Gastrocnemius medialis (tissue), 4 donors: ENCODE data around the gene GLCCI1. TPM values are rescaled to one million over a fixed set of nuclear protein-coding genes. Genes with fewer than 3 reads are reported as not detected.
A peak's percentile ranks its signal among the peaks of the same experiment; 100 is the strongest.

ENCODE experiments used
- ATAC-seq, 2 donors: fragments of 150-250 bp; one replicate each; pipeline ENCODE4 v1.9.1; 2016
- DNase-seq, 2 donors: peaks; one replicate each; pipeline ENCODE4 v3.0.0-alpha.2; 2019
- H3K27ac ChIP-seq, 4 donors: fragments of 200-600 bp; sonication (generic); 1 replicate in 1 of 4; 2 replicates in 3 of 4; pipeline ENCODE4 v1.5.1; 2016 to 2018; ENCODE audit warnings: mild to moderate bottlenecking in 2 of 4, moderate library complexity in 1 of 4
- H3K27me3 ChIP-seq, 3 donors: fragments of 200-600 bp; sonication (generic) in 2 of 3; 1 replicate in 1 of 3; 2 replicates in 2 of 3; pipeline versions ENCODE4 v1.5.1 to v1.6.0; 2016 to 2019; ENCODE audit warnings: mild to moderate bottlenecking in 1 of 3, moderate library complexity in 1 of 3
- H3K36me3 ChIP-seq, 2 donors: fragments of 200-600 bp; sonication (generic) in 1 of 2; one replicate each; pipeline ENCODE4 v1.5.1; 2017 to 2018
- H3K4me1 ChIP-seq, 2 donors: fragments of 200-600 bp; sonication (generic) in 1 of 2; one replicate each; pipeline ENCODE4 v1.5.1; 2016 to 2017; ENCODE audit warnings: mild to moderate bottlenecking in 2 of 2
- H3K4me3 ChIP-seq, 4 donors: fragments of 200-600 bp; sonication (generic) in 3 of 4; 1 replicate in 1 of 4; 2 replicates in 3 of 4; pipeline ENCODE4 v1.5.1; 2016 to 2019; ENCODE audit warnings: mild to moderate bottlenecking in 2 of 4
- H3K9me3 ChIP-seq, 3 donors: fragments of 200-600 bp; sonication (generic) in 2 of 3; 1 replicate in 1 of 3; 2 replicates in 2 of 3; pipeline ENCODE4 v1.5.1; 2016 to 2019
- CTCF ChIP-seq, 5 experiments: fragments of 450-650 bp in 3 of 5; fragments of 200-600 bp in 2 of 5; sonication (generic) in 2 of 5; IDR thresholded peaks in 4 of 5; conservative IDR thresholded peaks in 1 of 5; 1 replicate in 4 of 5; 2 replicates in 1 of 5; pipeline ENCODE4 v1.5.1; 2016 to 2019; ENCODE audit warnings: antibody characterized with exemption in 5 of 5, mild to moderate bottlenecking in 3 of 5, moderate library complexity in 3 of 5
- POLR2A ChIP-seq, 2 donors: fragments of 450-650 bp; IDR thresholded peaks; one replicate each; pipeline ENCODE4 v1.6.1; 2017; ENCODE audit warnings: antibody characterized with exemption in 2 of 2, mild to moderate bottlenecking in 2 of 2, moderate library complexity in 2 of 2
- in situ Hi-C, 4 donors: fragments of 200-750 bp; cut with MboI; loops; one replicate each; pipeline versions ENCODE4 v1.15.0 to v1.8.0; 2017; ENCODE audit warnings: low sequenced_read_pairs in 4 of 4
- intact Hi-C: fragments of 100-400 bp; cut with DNase I; formaldehyde crosslinking; loops from one replicate; pipeline ENCODE4 v1.15.1; 2023; ENCODE audit warnings: low total_unique reads
- total RNA-seq, 4 donors: library from RNA; depleted of rRNA; stranded (reverse); fragments of >200 nt; gene quantifications; one replicate each; pipeline versions ENCODE4 v1.1.0 to v1.2.3, GENCODE V29; 2016

The GLCCI1 gene
- total RNA-seq, 4 donors from 2014 or later, result 1.2 to 6.1 (median 2.6) TPM

- no peak for ATAC-seq
- intact Hi-C loops, result no loop called here
- in situ Hi-C loops, result no loop called here
Observed at GRCh38 chr7:7988706-7989105, 20.1 kb downstream of the GLCCI1 start.

GRCh38 chr7:7989133-7989532 lies 20.5 kb downstream of the GLCCI1 start:
- Histone ChIP-seq H3K9me3 (peaks cover 0 to 8% (median 0%) of the 10 kb centered on the region in 3 donors), H3K27me3 (no peaks in the 10 kb centered on the region), H3K27ac (no peak overlapping the region), H3K36me3 (no peaks in the 10 kb centered on the region), H3K4me1 (peaks cover 7 to 12% of the 10 kb centered on the region in 2 donors), H3K4me3 (peak overlapping the region in 1 of 4 donors; percentile 12)
- ATAC-seq, result no peak
- TF ChIP-seq CTCF (IDR thresholded peaks at IDR 0.05 in 4 of 5, conservative IDR thresholded peaks at IDR 0.05 in 1 of 5) (no peak), POLR2A (IDR thresholded peaks at IDR 0.05) (no peak)
- in situ Hi-C loops (no loop called here), intact Hi-C loops (no loop called here)
- no peak for DNase-seq

More at GRCh38 chr7:7988706-7989105, 20.1 kb downstream of the GLCCI1 start:
- no peak for TF ChIP-seq CTCF (IDR thresholded peaks at IDR 0.05 in 4 of 5, conservative IDR thresholded peaks at IDR 0.05 in 1 of 5)
- no peak for TF ChIP-seq POLR2A (IDR thresholded peaks at IDR 0.05)
- H3K4me3 ChIP-seq, result no peak overlapping the region
- H3K36me3 ChIP-seq, result no peaks in the 10 kb centered on the region
- H3K27me3 ChIP-seq, result no peaks in the 10 kb centered on the region
- H3K9me3 ChIP-seq, result peaks cover 0 to 8% (median 0%) of the 10 kb centered on the region in 3 donors
- H3K4me1 ChIP-seq, result peaks cover 7 to 12% of the 10 kb centered on the region in 2 donors
- no peak for DNase-seq
- H3K27ac ChIP-seq, result no peak overlapping the region

- H3K4me1 ChIP-seq, result peaks cover 7 to 9% of the 10 kb centered on the region in 2 donors
- ATAC-seq (no peak), DNase-seq (no peak)
- peak overlapping the region in 2 of 4 donors; percentile 19 to 21 for H3K27ac ChIP-seq
- H3K9me3 ChIP-seq, result peaks cover 0 to 8% (median 0%) of the 10 kb centered on the region in 3 donors
- no peaks in the 10 kb centered on the region for H3K36me3 ChIP-seq
- TF ChIP-seq POLR2A (IDR thresholded peaks at IDR 0.05), result no peak
- TF ChIP-seq CTCF (IDR thresholded peaks at IDR 0.05 in 4 of 5, conservative IDR thresholded peaks at IDR 0.05 in 1 of 5), result no peak
- in situ Hi-C loops (no loop called here), intact Hi-C loops (no loop called here)
- peak overlapping the region in 2 of 4 donors; percentile 11 to 12 for H3K4me3 ChIP-seq
- no peaks in the 10 kb centered on the region for H3K27me3 ChIP-seq
Observed at GRCh38 chr7:7989616-7990440, 21.2 kb downstream of the GLCCI1 start.

- DNase-seq (no peak), ATAC-seq (no peak)
- in situ Hi-C loops (no loop called here), intact Hi-C loops (no loop called here)
- no peaks in the 10 kb centered on the region for H3K27me3 ChIP-seq
- H3K4me1 ChIP-seq, result peaks cover 7 to 9% of the 10 kb centered on the region in 2 donors
- no peak for TF ChIP-seq CTCF (IDR thresholded peaks at IDR 0.05 in 4 of 5, conservative IDR thresholded peaks at IDR 0.05 in 1 of 5)
- no peak for TF ChIP-seq POLR2A (IDR thresholded peaks at IDR 0.05)
- H3K27ac ChIP-seq, result no peak overlapping the region
- peaks cover 0 to 8% (median 0%) of the 10 kb centered on the region in 3 donors for H3K9me3 ChIP-seq
- H3K36me3 ChIP-seq, result no peaks in the 10 kb centered on the region
- H3K4me3 ChIP-seq, result no peak overlapping the region
Observed at GRCh38 chr7:7990441-7990761, 21.8 kb downstream of the GLCCI1 start.
